Glutamatergic neuron (in vitro differentiated cells): ENCODE measurements around the gene SCNM1. TPM values are rescaled to one million over a fixed set of nuclear protein-coding genes. Genes with fewer than 3 reads are reported as not detected.

ENCODE experiments used
- DNase-seq: peaks from one replicate; pipeline ENCODE4 v3.0.0; 2022
- H3K27ac Mint-ChIP-seq: one replicate; pipeline ENCODE4 v1.8.0; 2020; ENCODE audit warnings: mild to moderate bottlenecking, mixed read lengths, inconsistent platforms; ENCODE audit not compliant: unreplicated experiment
- H3K27me3 Mint-ChIP-seq: one replicate; pipeline ENCODE4 v1.8.0; 2020; ENCODE audit warnings: mild to moderate bottlenecking, moderate library complexity, mixed read lengths, inconsistent platforms; ENCODE audit not compliant: unreplicated experiment
- H3K36me3 Mint-ChIP-seq: one replicate; pipeline ENCODE4 v1.8.0; 2020; ENCODE audit warnings: mild to moderate bottlenecking, mixed read lengths, inconsistent platforms; ENCODE audit not compliant: unreplicated experiment
- H3K4me1 Mint-ChIP-seq: one replicate; pipeline ENCODE4 v1.8.0; 2020; ENCODE audit warnings: mild to moderate bottlenecking, low read depth, mixed read lengths, inconsistent platforms; ENCODE audit not compliant: unreplicated experiment
- H3K4me3 Mint-ChIP-seq: one replicate; pipeline ENCODE4 v1.8.0; 2020; ENCODE audit warnings: mild to moderate bottlenecking, mixed read lengths, inconsistent platforms; ENCODE audit not compliant: unreplicated experiment
- H3K9me3 Mint-ChIP-seq: one replicate; pipeline ENCODE4 v1.8.0; 2020; ENCODE audit warnings: mild to moderate bottlenecking, moderate library complexity, mixed read lengths, inconsistent platforms; ENCODE audit not compliant: unreplicated experiment
- total RNA-seq: library from RNA; stranded (reverse); fragmentation: NEBNext Ultra II Directional; extraction: Animal tissue kit (Norgen Biotek cat#: 25700); gene quantifications from one replicate; pipeline ENCODE4 v1.2.1, GENCODE V29; 2021; ENCODE audit not compliant: unreplicated experiment
- TF ChIP-seq, protein P1 (sequence below): fragments of 200-600 bp; sonication (generic); IDR thresholded peaks from one replicate; pipeline ENCODE4 v1.5.0; 2021; ENCODE audit not compliant: partially characterized antibody, unreplicated experiment

The SCNM1 gene
- total RNA-seq, 1 donor from 2014 or later, result 44.2 TPM

DNA sequence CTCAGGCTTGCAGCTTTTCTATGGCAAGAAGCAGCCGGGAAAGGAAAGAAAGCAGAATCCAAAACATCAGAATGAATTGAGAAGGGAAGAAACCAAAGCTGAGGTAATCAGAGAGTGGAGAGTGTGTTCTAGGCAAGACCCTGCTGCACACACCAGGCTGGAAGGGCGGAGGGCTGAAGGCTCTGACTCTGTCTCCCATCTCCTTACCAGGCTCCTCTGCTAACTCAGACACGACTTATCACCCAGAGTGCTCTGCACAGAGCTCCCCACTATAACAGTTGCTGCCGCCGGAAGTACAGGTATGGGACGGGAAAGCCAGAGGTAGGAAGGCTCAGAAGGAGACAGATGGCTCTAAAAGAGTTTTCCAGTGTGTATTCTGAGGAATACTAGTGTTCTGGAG is 1.2 kb downstream of the SCNM1 start:
- peak overlapping the region; percentile 99 for H3K4me3 Mint-ChIP-seq
- H3K27me3 Mint-ChIP-seq, result peaks cover 7% of the 10 kb centered on the region
- DNase-seq, result no peak
- peaks cover 12% of the 10 kb centered on the region for H3K9me3 Mint-ChIP-seq
- H3K27ac Mint-ChIP-seq, result peak overlapping the region; percentile 28
- TF ChIP-seq, protein P1, sequence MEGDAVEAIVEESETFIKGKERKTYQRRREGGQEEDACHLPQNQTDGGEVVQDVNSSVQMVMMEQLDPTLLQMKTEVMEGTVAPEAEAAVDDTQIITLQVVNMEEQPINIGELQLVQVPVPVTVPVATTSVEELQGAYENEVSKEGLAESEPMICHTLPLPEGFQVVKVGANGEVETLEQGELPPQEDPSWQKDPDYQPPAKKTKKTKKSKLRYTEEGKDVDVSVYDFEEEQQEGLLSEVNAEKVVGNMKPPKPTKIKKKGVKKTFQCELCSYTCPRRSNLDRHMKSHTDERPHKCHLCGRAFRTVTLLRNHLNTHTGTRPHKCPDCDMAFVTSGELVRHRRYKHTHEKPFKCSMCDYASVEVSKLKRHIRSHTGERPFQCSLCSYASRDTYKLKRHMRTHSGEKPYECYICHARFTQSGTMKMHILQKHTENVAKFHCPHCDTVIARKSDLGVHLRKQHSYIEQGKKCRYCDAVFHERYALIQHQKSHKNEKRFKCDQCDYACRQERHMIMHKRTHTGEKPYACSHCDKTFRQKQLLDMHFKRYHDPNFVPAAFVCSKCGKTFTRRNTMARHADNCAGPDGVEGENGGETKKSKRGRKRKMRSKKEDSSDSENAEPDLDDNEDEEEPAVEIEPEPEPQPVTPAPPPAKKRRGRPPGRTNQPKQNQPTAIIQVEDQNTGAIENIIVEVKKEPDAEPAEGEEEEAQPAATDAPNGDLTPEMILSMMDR, result no peak
- H3K4me1 Mint-ChIP-seq, result peaks cover 8% of the 10 kb centered on the region
- no peaks in the 10 kb centered on the region for H3K36me3 Mint-ChIP-seq

DNA sequence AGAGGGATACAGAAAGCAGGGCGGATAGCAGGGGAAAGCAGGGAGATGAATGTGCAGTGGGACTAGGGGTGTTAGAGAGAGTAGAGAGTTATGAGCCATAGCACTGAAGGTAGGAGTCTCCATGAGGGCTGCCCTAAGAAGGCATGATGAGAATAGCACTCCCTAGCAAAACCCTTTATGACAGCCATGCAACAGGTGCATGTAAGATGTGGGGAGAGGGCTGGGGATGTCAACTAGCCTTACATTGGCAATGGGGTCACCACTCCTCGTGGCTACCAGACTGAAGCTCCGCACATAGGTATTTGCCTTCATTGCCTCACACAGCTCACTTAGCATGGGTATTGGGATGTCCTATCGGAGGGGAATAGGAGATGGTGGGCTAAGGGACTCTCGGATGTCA is 5.2 kb downstream of the SCNM1 start:
- H3K27me3 Mint-ChIP-seq, result peaks cover 2% of the 10 kb centered on the region
- H3K4me3 Mint-ChIP-seq, result no peak overlapping the region
- H3K9me3 Mint-ChIP-seq, result peaks cover 5% of the 10 kb centered on the region
- H3K4me1 Mint-ChIP-seq, result no peaks in the 10 kb centered on the region
- no peaks in the 10 kb centered on the region for H3K36me3 Mint-ChIP-seq
- no peak overlapping the region for H3K27ac Mint-ChIP-seq
- DNase-seq, result no peak
- TF ChIP-seq, protein P1, result no peak

DNA sequence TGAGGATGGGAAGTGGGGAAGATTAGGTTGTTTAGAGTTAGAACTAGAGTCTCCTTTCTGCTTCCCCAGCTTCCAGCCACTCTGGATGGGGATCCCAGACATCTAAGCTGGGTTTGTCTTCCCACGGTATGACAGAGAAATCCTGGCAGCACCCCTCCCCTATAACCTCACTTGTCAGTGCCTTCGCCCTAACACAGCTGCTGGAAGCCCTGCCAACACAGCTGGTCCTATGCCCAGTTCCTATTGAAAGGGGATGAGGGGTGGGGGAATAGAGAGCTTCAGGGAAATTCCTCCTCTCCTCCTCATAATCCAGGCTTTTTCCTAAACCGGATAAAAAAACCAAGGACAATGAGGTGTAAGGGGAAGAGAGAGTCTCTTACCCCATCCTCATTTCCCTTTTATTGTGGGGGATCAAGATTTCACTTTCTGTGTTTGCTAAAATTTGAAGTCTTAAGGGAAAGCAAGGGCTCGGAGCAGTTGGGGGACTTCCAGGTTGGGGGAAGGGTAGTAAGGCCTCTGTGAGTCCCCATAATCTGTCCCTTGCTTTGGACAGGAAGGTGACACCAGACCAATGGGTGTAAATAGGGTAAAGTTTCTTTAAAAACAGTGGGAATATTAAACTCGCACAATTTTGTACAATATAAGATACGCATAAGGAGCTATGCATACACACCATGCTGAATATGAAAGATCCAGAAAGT is 9.2 kb downstream of the SCNM1 start:
- TF ChIP-seq, protein P1, result no peak
- Mint-ChIP-seq H3K27ac (no peak overlapping the region), H3K27me3 (peaks cover 2% of the 10 kb centered on the region), H3K4me1 (no peaks in the 10 kb centered on the region), H3K4me3 (no peak overlapping the region), H3K9me3 (no peaks in the 10 kb centered on the region), H3K36me3 (peaks cover 10% of the 10 kb centered on the region)
- no peak for DNase-seq

DNA sequence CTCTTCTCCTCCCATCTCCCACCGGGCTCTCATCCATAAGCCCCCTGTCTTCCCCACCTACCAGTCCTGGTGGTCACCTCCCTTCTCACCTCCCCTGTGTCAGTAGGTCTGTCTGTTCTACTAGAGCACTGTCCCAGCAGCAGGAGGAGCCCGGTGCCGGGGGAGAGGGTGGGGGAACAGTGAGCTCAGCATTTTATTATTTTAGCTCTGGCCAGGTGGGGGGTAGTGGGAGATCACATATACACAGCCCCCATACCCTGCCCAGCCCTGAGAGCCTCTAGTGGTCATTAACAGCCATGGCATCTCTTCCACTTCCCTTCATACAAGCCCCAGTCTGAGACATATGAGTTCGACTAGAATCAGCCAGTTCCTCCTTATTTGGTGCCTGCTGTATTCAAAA is 9.9 kb downstream of the SCNM1 start, which contains the start of gene TMOD4:
Gene TMOD4 (minus strand): TSS at position 119 of the 400 bp plus-strand sequence. CDS start 1,106 bp downstream, outside the sequence.
- peaks cover 13% of the 10 kb centered on the region for H3K36me3 Mint-ChIP-seq
- no peak within 1 kb of the TSS for H3K4me3 Mint-ChIP-seq
- H3K27me3 Mint-ChIP-seq, result peaks cover 2% of the 10 kb centered on the region
- DNase-seq, result no peak
- no peaks in the 10 kb centered on the region for H3K4me1 Mint-ChIP-seq
- H3K9me3 Mint-ChIP-seq, result no peaks in the 10 kb centered on the region
- H3K27ac Mint-ChIP-seq, result no peak within 1 kb of the TSS
- TF ChIP-seq, protein P1, result peak; percentile 64

DNA sequence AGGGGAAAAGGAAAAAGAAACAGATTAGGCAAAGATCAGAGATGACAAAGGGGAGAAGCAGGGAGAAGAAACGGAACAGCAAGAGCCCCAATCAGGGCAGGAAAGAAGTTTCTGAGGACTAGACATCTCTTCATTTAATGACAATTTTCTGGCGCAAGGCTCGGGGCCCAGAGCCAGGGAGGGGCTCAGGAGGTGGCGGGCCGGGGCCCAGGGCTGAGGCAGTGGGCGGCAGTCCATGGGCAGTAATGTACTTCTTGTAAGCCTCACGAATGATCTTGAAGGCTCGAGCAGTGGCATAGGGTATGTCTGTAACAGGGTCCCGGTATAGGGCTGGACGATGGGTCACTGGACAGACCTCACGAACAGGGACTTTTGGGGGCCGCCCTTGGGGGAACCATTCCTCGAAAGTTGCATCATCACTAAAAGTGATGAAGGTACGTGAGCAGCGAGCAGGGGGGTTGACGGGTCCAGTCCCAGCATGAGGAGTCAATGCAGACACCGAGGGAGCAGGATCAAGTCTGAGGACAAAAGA is 10.6 kb downstream of the SCNM1 start:
- Mint-ChIP-seq H3K4me3 (no peak overlapping the region), H3K27me3 (no peaks in the 10 kb centered on the region), H3K27ac (no peak overlapping the region), H3K36me3 (peaks cover 16% of the 10 kb centered on the region), H3K4me1 (no peaks in the 10 kb centered on the region), H3K9me3 (no peaks in the 10 kb centered on the region)
- TF ChIP-seq, protein P1, result no peak
- no peak for DNase-seq
